GM23338 (cell line): ENCODE results near the gene EIF3J. TPM values are rescaled to one million over a fixed set of nuclear protein-coding genes. Genes with fewer than 3 reads are reported as not detected.

Source experiments
- ATAC-seq: fragments of 200-7000 bp; cut with Tn5 transposase; 3 replicates; pipeline ENCODE4 v1.9.1; 2020
- DNase-seq: peaks from one replicate; pipeline ENCODE4 v3.0.0-alpha.2; 2015; ENCODE audit warnings: low spot score
- H2AFZ ChIP-seq: fragments of 200-600 bp; sonication (generic); 2 replicates; pipeline ENCODE4 v1.8.0; 2016; ENCODE audit warnings: antibody characterized with exemption, mild to moderate bottlenecking, moderate library complexity
- H3F3A ChIP-seq: fragments of 200-600 bp; sonication (generic); replicated peaks from 2 replicates; pipeline ENCODE4 v1.8.0; 2017; ENCODE audit warnings: antibody characterized with exemption, mixed run types, low read depth
- H3K27ac ChIP-seq: fragments of 200-600 bp; sonication (generic); 2 replicates; pipeline ENCODE4 v1.6.1; 2016; ENCODE audit warnings: low read depth
- H3K27me3 ChIP-seq: fragments of 200-600 bp; sonication (generic); 2 replicates; pipeline ENCODE4 v1.8.0; 2016; ENCODE audit warnings: mild to moderate bottlenecking, mixed run types, moderate library complexity; ENCODE audit not compliant: insufficient read depth
- H3K36me3 ChIP-seq: fragments of 200-600 bp; sonication (generic); 2 replicates; pipeline ENCODE4 v1.8.0; 2016; ENCODE audit warnings: mild to moderate bottlenecking; ENCODE audit not compliant: insufficient read depth
- H3K4me1 ChIP-seq: fragments of 200-600 bp; sonication (generic); 2 replicates; pipeline ENCODE4 v1.8.0; 2016; ENCODE audit warnings: mild to moderate bottlenecking, moderate library complexity; ENCODE audit not compliant: insufficient read depth
- H3K4me2 ChIP-seq: fragments of 200-600 bp; sonication (generic); 2 replicates; pipeline ENCODE4 v1.7.1; 2017; ENCODE audit warnings: mixed run types
- H3K4me3 ChIP-seq: fragments of 200-600 bp; sonication (generic); 2 replicates; pipeline ENCODE4 v1.6.1; 2016; ENCODE audit warnings: mixed run types
- H3K79me2 ChIP-seq: fragments of 200-600 bp; sonication (generic); replicated peaks from 2 replicates; pipeline ENCODE4 v1.8.0; 2017; ENCODE audit warnings: mild to moderate bottlenecking; ENCODE audit not compliant: insufficient read depth
- H3K9me2 ChIP-seq: fragments of 200-600 bp; sonication (generic); 2 replicates; pipeline ENCODE4 v1.8.0; 2017; ENCODE audit not compliant: insufficient read depth
- H4K20me1 ChIP-seq: fragments of 200-600 bp; sonication (generic); replicated peaks from 2 replicates; pipeline ENCODE4 v1.8.0; 2017; ENCODE audit warnings: mild to moderate bottlenecking; ENCODE audit not compliant: insufficient read depth
- H3K27ac Mint-ChIP-seq: 2 replicates; pipeline ENCODE4 v1.8.0; 2020; ENCODE audit warnings: inconsistent platforms, mild to moderate bottlenecking, moderate library complexity, mixed read lengths
- H3K27me3 Mint-ChIP-seq: 3 replicates; pipeline ENCODE4 v1.8.0; 2022; ENCODE audit warnings: low read depth, mild to moderate bottlenecking, moderate library complexity, mixed read lengths, inconsistent platforms; ENCODE audit not compliant: insufficient read depth, poor library complexity
- H3K36me3 Mint-ChIP-seq: 3 replicates; pipeline ENCODE4 v1.8.0; 2021; ENCODE audit warnings: low read depth, mild to moderate bottlenecking, inconsistent platforms, moderate library complexity, mixed read lengths
- H3K4me1 Mint-ChIP-seq: 3 replicates; pipeline ENCODE4 v1.8.0; 2020; ENCODE audit warnings: mild to moderate bottlenecking, inconsistent platforms, mixed read lengths
- H3K4me3 Mint-ChIP-seq: 3 replicates; pipeline ENCODE4 v1.8.0; 2021; ENCODE audit warnings: moderate library complexity, mild to moderate bottlenecking, inconsistent platforms, mixed read lengths
- H3K9me3 Mint-ChIP-seq: 3 replicates; pipeline ENCODE4 v1.8.0; 2020; ENCODE audit warnings: moderate library complexity, mild to moderate bottlenecking, inconsistent platforms, mixed read lengths
- CREB1 ChIP-seq: fragments of 250-450 bp; sonication (Bioruptor Pico); IDR thresholded peaks from 2 replicates; pipeline ENCODE4 v1.5.0; 2020; ENCODE audit warnings: low read depth, mild to moderate bottlenecking, moderate library complexity
- EZH2 ChIP-seq: fragments of 200-600 bp; sonication (generic); IDR thresholded peaks from one replicate; pipeline ENCODE4 v1.8.0; 2017; ENCODE audit warnings: antibody characterized with exemption, mild to moderate bottlenecking, low read depth; ENCODE audit not compliant: unreplicated experiment
- EZH2phosphoT487 ChIP-seq: fragments of 200-600 bp; sonication (generic); IDR thresholded peaks from one replicate; pipeline ENCODE4 v1.8.1; 2018; ENCODE audit warnings: antibody characterized with exemption; ENCODE audit not compliant: unreplicated experiment
- JUNB ChIP-seq: IDR thresholded peaks from one replicate; pipeline ENCODE4 v1.6.1; 2016; ENCODE audit warnings: antibody characterized with exemption; ENCODE audit not compliant: unreplicated experiment
- NANOG ChIP-seq: IDR thresholded peaks from 2 replicates; pipeline ENCODE4 v1.6.1; 2016; ENCODE audit warnings: antibody characterized with exemption, borderline replicate concordance
- POLR2AphosphoS5 ChIP-seq: IDR thresholded peaks from 2 replicates; pipeline ENCODE4 v1.6.1; 2016; ENCODE audit warnings: antibody characterized with exemption, low read depth
- STAT1 ChIP-seq: IDR thresholded peaks from one replicate; pipeline ENCODE4 v1.6.1; 2016; ENCODE audit warnings: antibody characterized with exemption; ENCODE audit not compliant: unreplicated experiment
- ZNF114 ChIP-seq: fragments of 250-450 bp; sonication (Bioruptor Pico); IDR thresholded peaks from 2 replicates; pipeline ENCODE4 v1.5.0; 2020; ENCODE audit warnings: mild to moderate bottlenecking, moderate library complexity
- ZNF331 ChIP-seq: fragments of 250-450 bp; sonication (Bioruptor Pico); IDR thresholded peaks from 2 replicates; pipeline ENCODE4 v1.5.0; 2020; ENCODE audit warnings: low read depth, mild to moderate bottlenecking, moderate library complexity
- polyA plus RNA-seq: library from polyadenylated mRNA; unstranded; fragments of >200 nt; fragmentation: Nextera tagmentation; extraction: Ambion mirVana; gene quantifications from 2 replicates; pipeline ENCODE4 v1.2.1, GENCODE V29; 2016
- total RNA-seq: library from RNA; depleted of rRNA; stranded (reverse); fragments of >200 nt; shearing (Covaris generic); gene quantifications from 2 replicates; pipeline ENCODE4 v1.2.3, GENCODE V29; 2014
- TF ChIP-seq, protein P1 (sequence below): IDR thresholded peaks from 2 replicates; pipeline ENCODE4 v1.6.1; 2016; ENCODE audit warnings: antibody characterized with exemption
- TF ChIP-seq, protein P2 (sequence below): IDR thresholded peaks from one replicate; pipeline ENCODE4 v1.6.1; 2018; ENCODE audit warnings: antibody characterized with exemption; ENCODE audit not compliant: unreplicated experiment
- TF ChIP-seq, protein P3 (sequence below), 2 experiments: fragments of 200-600 bp in 1 of 2; sonication (generic) in 1 of 2; conservative IDR thresholded peaks; 2 replicates each; pipeline versions ENCODE4 v1.5.1 to v1.6.1; 2016 to 2017; ENCODE audit warnings: antibody characterized with exemption in 2 of 2, low read depth in 2 of 2, mild to moderate bottlenecking in 2 of 2, moderate library complexity in 1 of 2
- TF ChIP-seq, protein P4 (sequence below): fragments of 250-450 bp; sonication (Bioruptor Pico); IDR thresholded peaks from 2 replicates; pipeline ENCODE4 v1.5.0; 2020; ENCODE audit warnings: mild to moderate bottlenecking, moderate library complexity

Gene EIF3J
- total and polyA plus RNA-seq, 2 experiments from 2014 or later: 62.7 to 66.6 TPM

DNA sequence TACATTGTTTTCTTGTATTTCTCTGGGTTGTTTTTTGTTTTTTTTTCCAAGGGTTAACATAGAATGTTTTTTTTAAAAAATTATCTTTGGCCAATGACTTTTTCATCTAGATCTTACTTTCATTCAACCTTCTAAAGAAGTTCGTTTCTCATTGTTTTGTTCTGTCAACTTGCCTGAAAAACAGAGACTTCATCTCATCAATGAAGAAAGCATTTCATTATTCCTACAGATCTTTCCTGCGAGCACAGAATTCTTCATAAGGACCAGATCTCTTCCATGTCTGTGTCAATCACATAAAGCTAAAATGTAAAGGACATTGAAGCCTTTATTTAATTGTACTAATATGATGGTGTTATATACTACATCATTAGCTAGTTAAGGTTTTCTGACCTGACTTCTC is 9.7 kb upstream of the EIF3J start:
- Histone ChIP-seq H3K4me2 (no peak overlapping the region), H3K79me2 (no peaks in the 10 kb centered on the region), H3K27ac (no peak overlapping the region), H3K9me2 (no peaks in the 10 kb centered on the region), H3K4me3 (no peak overlapping the region), H3K36me3 (peaks cover 17% of the 10 kb centered on the region), H3F3A (0 out of 2 replicates have a peak, but pooled peaks cover 5% of the 10 kb centered on the region), H2AFZ (no peak overlapping the region), H4K20me1 (peaks cover 4% of the 10 kb centered on the region; the same call in 1 of the 2 replicates), H3K27me3 (no peaks in the 10 kb centered on the region), H3K4me1 (no peaks in the 10 kb centered on the region)
- Mint-ChIP-seq H3K4me1 (no peaks in the 10 kb centered on the region), H3K36me3 (peaks cover 19% of the 10 kb centered on the region; the same call in 2 of the 3 replicates), H3K4me3 (no peak overlapping the region), H3K27me3 (peaks cover 4% of the 10 kb centered on the region), H3K9me3 (no peaks in the 10 kb centered on the region), H3K27ac (no peak overlapping the region)
- no peak for TF ChIP-seq STAT1
- TF ChIP-seq, protein P1, sequence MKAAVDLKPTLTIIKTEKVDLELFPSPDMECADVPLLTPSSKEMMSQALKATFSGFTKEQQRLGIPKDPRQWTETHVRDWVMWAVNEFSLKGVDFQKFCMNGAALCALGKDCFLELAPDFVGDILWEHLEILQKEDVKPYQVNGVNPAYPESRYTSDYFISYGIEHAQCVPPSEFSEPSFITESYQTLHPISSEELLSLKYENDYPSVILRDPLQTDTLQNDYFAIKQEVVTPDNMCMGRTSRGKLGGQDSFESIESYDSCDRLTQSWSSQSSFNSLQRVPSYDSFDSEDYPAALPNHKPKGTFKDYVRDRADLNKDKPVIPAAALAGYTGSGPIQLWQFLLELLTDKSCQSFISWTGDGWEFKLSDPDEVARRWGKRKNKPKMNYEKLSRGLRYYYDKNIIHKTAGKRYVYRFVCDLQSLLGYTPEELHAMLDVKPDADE: no peak
- no peak for TF ChIP-seq POLR2AphosphoS5
- TF ChIP-seq EZH2phosphoT487: no peak
- TF ChIP-seq EZH2: no peak
- no peak for TF ChIP-seq JUNB
- TF ChIP-seq, protein P2, sequence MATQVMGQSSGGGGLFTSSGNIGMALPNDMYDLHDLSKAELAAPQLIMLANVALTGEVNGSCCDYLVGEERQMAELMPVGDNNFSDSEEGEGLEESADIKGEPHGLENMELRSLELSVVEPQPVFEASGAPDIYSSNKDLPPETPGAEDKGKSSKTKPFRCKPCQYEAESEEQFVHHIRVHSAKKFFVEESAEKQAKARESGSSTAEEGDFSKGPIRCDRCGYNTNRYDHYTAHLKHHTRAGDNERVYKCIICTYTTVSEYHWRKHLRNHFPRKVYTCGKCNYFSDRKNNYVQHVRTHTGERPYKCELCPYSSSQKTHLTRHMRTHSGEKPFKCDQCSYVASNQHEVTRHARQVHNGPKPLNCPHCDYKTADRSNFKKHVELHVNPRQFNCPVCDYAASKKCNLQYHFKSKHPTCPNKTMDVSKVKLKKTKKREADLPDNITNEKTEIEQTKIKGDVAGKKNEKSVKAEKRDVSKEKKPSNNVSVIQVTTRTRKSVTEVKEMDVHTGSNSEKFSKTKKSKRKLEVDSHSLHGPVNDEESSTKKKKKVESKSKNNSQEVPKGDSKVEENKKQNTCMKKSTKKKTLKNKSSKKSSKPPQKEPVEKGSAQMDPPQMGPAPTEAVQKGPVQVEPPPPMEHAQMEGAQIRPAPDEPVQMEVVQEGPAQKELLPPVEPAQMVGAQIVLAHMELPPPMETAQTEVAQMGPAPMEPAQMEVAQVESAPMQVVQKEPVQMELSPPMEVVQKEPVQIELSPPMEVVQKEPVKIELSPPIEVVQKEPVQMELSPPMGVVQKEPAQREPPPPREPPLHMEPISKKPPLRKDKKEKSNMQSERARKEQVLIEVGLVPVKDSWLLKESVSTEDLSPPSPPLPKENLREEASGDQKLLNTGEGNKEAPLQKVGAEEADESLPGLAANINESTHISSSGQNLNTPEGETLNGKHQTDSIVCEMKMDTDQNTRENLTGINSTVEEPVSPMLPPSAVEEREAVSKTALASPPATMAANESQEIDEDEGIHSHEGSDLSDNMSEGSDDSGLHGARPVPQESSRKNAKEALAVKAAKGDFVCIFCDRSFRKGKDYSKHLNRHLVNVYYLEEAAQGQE: no peak
- TF ChIP-seq ZNF331 (CRISPR knock-in tag): no peak
- TF ChIP-seq, protein P3, sequence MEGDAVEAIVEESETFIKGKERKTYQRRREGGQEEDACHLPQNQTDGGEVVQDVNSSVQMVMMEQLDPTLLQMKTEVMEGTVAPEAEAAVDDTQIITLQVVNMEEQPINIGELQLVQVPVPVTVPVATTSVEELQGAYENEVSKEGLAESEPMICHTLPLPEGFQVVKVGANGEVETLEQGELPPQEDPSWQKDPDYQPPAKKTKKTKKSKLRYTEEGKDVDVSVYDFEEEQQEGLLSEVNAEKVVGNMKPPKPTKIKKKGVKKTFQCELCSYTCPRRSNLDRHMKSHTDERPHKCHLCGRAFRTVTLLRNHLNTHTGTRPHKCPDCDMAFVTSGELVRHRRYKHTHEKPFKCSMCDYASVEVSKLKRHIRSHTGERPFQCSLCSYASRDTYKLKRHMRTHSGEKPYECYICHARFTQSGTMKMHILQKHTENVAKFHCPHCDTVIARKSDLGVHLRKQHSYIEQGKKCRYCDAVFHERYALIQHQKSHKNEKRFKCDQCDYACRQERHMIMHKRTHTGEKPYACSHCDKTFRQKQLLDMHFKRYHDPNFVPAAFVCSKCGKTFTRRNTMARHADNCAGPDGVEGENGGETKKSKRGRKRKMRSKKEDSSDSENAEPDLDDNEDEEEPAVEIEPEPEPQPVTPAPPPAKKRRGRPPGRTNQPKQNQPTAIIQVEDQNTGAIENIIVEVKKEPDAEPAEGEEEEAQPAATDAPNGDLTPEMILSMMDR (conservative IDR thresholded peaks at IDR 0.05; ENCODE audit: low read depth in 2 of 2): no peak
- TF ChIP-seq, protein P4, sequence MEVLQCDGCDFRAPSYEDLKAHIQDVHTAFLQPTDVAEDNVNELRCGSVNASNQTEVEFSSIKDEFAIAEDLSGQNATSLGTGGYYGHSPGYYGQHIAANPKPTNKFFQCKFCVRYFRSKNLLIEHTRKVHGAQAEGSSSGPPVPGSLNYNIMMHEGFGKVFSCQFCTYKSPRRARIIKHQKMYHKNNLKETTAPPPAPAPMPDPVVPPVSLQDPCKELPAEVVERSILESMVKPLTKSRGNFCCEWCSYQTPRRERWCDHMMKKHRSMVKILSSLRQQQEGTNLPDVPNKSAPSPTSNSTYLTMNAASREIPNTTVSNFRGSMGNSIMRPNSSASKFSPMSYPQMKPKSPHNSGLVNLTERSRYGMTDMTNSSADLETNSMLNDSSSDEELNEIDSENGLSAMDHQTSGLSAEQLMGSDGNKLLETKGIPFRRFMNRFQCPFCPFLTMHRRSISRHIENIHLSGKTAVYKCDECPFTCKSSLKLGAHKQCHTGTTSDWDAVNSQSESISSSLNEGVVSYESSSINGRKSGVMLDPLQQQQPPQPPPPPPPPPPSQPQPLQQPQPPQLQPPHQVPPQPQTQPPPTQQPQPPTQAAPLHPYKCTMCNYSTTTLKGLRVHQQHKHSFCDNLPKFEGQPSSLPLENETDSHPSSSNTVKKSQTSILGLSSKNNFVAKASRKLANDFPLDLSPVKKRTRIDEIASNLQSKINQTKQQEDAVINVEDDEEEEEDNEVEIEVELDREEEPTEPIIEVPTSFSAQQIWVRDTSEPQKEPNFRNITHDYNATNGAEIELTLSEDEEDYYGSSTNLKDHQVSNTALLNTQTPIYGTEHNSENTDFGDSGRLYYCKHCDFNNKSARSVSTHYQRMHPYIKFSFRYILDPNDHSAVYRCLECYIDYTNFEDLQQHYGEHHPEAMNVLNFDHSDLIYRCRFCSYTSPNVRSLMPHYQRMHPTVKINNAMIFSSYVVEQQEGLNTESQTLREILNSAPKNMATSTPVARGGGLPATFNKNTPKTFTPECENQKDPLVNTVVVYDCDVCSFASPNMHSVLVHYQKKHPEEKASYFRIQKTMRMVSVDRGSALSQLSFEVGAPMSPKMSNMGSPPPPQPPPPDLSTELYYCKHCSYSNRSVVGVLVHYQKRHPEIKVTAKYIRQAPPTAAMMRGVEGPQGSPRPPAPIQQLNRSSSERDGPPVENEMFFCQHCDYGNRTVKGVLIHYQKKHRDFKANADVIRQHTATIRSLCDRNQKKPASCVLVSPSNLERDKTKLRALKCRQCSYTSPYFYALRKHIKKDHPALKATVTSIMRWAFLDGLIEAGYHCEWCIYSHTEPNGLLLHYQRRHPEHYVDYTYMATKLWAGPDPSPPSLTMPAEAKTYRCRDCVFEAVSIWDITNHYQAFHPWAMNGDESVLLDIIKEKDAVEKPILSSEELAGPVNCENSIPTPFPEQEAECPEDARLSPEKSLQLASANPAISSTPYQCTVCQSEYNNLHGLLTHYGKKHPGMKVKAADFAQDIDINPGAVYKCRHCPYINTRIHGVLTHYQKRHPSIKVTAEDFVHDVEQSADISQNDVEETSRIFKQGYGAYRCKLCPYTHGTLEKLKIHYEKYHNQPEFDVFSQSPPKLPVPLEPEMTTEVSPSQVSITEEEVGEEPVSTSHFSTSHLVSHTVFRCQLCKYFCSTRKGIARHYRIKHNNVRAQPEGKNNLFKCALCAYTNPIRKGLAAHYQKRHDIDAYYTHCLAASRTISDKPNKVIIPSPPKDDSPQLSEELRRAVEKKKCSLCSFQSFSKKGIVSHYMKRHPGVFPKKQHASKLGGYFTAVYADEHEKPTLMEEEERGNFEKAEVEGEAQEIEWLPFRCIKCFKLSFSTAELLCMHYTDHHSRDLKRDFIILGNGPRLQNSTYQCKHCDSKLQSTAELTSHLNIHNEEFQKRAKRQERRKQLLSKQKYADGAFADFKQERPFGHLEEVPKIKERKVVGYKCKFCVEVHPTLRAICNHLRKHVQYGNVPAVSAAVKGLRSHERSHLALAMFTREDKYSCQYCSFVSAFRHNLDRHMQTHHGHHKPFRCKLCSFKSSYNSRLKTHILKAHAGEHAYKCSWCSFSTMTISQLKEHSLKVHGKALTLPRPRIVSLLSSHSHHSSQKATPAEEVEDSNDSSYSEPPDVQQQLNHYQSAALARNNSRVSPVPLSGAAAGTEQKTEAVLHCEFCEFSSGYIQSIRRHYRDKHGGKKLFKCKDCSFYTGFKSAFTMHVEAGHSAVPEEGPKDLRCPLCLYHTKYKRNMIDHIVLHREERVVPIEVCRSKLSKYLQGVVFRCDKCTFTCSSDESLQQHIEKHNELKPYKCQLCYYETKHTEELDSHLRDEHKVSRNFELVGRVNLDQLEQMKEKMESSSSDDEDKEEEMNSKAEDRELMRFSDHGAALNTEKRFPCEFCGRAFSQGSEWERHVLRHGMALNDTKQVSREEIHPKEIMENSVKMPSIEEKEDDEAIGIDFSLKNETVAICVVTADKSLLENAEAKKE (CRISPR knock-in tag): no peak
- no peak for TF ChIP-seq ZNF114 (CRISPR knock-in tag)
- no peak for TF ChIP-seq CREB1 (CRISPR knock-in tag)
- TF ChIP-seq NANOG: no peak
- no peak for DNase-seq
- no peak for ATAC-seq
